ENCODE results near the gene TGFBRAP1.

GRCh38 chr2:105337122-105338019 is 7.8 kb upstream of the TGFBRAP1 start, which contains the start of gene C2orf49:
- TF ChIP-seq CTCF (conservative IDR thresholded peaks at IDR 0.05; ENCODE audit: low read depth, low read length) (no peak), EZH2 (IDR thresholded peaks at IDR 0.05; ENCODE audit: low read length, unreplicated experiment) (no peak), EZH2phosphoT487 (IDR thresholded peaks at IDR 0.05; ENCODE audit: borderline replicate concordance, low read length) (no peak)

Data from PC-3 (cell line).